GM19395 (cell line): ENCODE data around the gene IZUMO4.

Source experiments
- ATAC-seq: cut with Tn5 transposase; IDR thresholded peaks from one replicate; pipeline ENCODE4 v1.9.1; 2021; ENCODE audit warnings: mild to moderate bottlenecking, moderate library complexity; ENCODE audit not compliant: unreplicated experiment

The IZUMO4 gene, protein sequence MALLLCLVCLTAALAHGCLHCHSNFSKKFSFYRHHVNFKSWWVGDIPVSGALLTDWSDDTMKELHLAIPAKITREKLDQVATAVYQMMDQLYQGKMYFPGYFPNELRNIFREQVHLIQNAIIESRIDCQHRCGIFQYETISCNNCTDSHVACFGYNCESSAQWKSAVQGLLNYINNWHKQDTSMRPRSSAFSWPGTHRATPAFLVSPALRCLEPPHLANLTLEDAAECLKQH

DNA sequence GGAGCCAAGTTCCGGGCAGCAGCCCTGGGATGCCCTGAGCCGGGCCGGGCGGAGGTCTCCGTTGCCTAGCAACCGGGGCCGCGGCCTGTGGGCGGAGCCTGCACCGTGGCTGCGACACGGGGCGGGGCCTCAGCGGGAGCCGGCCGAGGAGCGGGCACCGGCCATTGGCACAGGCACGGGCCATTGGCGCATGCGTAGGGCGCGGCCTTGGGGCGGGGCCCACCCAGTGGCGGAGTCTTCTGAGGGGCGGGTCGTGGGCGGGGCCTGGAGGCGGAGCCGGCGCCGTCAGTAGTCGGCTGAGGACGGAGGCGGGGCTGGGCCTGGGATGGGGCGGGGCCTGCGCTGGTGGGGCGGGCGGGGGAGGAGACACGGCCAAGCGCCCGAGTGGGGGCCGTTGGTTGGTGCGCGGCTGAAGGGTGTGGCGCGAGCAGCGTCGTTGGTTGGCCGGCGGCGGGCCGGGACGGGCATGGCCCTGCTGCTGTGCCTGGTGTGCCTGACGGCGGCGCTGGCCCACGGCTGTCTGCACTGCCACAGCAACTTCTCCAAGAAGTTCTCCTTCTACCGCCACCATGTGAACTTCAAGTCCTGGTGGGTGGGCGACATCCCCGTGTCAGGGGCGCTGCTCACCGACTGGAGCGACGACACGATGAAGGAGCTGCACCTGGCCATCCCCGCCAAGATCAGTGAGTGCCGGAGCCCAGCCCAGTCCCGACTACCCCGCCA lies at the start of gene IZUMO4:
TSS of gene IZUMO4 (plus strand) at position 436 of the 723 bp plus-strand sequence. CDS start at position 467, 31 bp downstream.
- peak; percentile 60 for ATAC-seq

DNA sequence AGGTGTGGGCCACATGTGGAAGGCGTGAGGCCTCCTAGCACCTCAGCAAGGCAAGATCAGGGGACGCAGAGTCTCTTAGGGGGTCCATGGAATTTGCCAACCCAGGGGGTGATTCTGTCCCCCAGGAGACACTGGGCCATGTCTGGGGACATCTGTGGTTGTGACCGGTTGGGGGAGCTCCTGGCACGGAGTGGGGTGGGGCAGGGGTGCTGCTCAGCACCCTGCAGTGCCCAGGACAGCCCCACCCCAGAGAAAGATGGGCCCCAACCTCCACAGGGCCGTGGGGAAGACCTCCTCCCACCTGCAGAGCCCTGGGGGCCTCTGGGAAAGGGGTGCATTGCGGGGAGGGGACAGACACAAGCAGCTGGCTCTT lies 49.7 kb upstream of the IZUMO4 start:
- no peak for ATAC-seq

DNA sequence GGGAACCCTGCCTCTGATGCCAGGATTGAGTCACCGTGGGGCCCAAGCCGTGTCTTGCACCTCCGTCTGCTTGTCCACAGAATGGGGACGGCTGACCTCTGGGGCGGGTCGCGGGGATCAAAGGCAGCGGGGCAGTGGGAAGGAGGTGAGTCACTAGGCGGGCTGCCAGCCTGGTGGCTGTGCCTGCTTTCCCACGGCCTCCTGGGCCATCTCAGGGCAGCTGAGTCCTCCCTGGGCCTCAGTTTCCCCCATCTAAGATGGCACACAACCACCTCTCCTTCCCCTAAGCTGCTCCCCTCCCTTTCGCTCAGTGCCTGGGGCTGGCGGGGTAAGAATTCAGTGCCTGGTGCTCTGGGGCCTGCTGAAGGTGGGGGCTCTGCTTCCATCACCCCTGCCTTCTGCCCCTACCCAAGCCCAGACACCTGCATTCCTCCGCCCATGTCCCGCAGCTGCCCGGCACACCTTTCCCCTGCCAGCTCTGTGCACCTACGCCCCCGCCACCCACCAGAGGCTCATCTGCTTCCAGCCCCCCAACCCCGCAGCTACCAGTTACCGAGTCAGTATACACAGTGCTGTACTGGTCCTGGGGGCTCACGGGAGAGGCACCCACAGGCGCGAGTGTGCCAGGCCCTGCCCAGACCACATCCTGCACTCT lies 49.1 kb upstream of the IZUMO4 start:
- no peak for ATAC-seq

DNA sequence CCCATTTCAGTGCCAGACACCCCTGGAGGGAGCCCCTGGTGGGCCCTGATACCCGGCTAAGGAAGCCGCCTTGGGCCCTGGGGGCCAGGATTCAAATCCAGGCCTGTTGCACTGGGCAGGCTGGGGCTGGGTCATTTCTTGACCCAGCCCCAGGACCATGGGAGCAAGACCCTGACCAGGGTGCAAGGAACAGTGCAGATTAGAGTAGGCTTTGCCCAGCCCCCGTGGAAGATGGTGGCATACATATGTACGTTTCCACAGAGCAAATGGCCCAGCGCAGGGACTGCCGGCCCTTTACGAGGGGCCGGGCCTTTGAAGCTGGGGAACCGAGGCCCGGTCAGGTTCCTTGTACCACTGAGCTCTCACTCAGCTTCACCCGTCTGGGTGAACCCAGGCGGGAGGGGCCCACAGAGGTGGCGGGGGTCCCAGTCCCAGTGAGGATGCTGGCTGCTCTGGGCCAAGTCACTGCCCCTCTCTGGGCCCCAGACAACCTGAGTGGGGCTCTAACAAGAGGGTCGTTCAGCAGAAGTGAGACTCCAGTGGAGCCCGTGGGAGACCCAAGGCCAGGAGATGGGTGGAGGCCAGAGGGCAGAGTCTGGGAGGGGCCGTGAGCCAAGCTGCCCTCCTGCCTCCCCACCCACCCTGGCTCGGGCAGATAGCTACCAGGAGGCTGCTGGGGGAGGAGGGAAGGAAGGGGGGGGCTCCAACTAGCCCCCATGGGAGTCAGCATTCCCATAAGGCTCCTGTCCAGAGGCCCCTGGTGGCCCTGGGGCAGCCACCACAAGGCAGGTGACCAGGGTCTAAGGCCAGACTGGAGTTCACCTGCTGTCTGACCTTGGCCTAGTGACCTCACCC lies 48.4 kb upstream of the IZUMO4 start:
- no peak for ATAC-seq

DNA sequence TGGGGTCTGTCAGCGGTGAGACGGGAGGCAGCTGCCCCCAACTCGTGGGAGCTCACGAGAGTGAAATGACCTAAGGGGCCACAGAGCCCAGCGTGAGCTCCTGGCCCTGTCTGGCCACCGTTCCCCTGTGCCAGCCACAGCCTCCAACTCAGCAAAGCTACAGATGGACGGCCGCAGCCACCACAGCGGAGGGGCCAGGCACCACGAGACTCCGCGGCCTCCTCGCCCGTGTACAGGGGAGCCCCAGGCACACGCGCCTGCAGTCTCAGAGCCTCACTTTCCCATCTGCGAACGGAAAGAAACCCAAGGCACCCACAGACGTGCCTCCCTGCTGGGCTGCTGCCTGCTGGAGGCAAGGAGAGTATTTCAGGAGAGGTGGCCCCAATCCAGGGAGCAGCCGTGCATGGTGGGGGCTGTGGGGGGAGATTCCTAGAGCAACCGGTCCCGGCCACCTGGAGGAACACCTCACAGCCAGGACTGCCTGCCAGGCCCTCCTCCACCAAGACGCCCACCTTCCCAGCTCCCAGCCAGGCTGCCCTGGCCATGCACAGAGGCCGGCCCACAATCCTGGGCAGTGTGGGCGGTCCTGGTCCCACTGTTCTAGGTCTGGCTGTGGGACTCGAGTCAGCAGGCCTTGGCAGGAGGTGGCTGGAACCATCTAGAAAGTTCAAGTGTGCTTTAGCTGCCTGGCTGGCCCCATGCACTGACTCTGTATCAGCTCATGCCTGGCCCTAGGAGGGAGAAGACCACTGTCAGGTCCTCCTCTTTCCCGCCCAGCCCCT lies 47.6 kb upstream of the IZUMO4 start:
- no peak for ATAC-seq

DNA sequence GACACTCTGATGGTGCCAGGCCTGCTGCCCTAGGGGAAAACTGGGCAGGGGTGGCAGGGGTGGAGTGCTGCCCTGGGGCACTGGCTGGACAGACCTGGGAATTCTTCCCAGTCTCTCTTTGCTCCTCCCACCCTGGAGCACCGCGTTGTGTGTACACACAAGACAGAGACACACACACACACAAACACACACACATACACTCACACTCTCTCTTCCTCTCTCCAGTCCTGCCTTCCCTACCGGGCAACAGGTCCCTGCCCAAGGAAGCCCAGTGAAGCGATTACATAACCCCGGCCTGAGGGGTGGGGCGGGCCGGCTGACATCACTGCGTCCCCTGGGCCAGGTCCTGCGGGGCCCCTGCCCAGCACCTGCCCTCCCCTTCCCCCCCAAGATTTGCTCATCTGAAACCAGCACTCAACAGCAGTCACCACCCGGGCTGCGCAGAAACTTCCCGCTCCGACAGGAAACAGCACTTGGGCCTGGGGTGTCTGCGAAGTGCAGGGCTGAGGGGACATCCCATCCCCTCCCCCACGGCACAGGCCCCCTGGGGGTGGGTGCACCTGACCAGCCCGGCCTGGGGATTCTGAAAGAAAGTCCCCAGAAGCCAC lies 46.9 kb upstream of the IZUMO4 start:
- no peak for ATAC-seq

DNA sequence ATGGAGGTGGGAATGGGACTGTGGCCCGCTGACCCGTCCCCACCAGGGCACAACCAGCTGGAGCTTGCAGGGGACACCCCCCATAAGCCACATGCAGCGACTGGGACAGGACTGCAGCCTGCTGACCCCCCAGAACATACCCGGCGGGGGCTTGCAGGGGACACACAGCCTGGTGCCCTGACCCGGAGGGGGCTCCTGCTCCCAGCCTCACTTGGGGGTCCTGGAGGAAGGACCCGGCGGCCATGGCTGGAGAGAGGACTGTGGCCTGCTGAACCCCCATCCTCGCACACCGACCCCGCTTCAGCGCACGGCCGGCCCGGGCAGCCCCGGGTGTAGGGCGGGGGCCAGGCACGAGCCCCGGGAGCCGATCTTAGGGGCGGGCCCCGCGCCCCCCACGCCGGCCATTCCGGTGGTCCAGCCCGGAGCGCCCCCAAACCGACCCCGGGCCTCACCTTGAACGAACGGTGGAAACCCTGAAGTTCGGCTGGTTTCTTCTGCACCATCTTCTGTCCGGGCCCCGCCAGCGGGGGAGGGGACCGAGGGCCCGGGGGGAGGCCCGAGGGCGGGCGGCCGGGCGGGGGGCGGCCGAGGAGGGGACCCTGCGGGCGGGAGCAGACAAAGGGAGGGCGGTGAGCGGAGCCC lies 46.2 kb upstream of the IZUMO4 start:
- ATAC-seq: peak; percentile 1

DNA sequence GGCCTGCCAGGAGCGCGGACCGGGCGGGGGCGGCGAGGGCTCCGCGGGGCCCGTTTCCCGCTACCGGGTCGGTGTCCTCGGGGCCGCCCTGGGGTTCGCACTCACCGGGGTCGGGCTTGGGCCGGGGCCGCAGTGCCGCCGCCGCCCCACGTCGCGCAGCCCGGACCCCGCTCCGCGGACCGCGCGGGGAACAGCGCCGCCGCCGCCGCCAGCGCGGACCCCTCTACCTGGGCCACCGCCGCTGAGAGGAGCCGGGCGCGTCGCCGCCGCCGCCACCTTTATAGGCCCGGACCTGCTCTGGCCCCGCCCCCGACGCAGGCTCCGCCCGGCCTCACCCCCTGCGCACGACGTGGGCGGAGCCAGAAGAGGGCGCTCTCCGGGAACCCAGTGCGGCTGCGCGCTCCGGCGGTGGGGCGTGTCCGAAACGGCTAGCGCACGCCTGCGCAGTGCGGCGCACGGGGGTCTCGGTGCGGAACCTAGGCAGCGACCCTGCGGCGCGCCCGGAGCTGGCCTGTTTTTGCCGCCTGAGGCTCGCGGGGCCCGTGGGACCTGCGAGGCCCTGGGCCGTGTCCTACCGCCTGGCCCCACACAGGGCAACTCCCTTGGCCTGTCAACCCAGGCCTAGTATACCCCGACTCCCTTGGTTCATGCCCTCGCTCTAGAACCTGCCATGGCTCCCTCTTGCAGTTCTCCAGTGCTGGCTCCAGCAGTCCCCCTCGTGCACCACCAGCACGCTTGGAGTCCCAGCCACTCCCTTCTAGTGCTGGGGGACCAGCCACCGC lies 45.5 kb upstream of the IZUMO4 start, which contains the start of gene MKNK2:
TSS of gene MKNK2 (minus strand) at position 254 of the 782 bp plus-strand sequence. CDS start 393 bp downstream, outside the sequence.
- ATAC-seq: peak; percentile 47

DNA sequence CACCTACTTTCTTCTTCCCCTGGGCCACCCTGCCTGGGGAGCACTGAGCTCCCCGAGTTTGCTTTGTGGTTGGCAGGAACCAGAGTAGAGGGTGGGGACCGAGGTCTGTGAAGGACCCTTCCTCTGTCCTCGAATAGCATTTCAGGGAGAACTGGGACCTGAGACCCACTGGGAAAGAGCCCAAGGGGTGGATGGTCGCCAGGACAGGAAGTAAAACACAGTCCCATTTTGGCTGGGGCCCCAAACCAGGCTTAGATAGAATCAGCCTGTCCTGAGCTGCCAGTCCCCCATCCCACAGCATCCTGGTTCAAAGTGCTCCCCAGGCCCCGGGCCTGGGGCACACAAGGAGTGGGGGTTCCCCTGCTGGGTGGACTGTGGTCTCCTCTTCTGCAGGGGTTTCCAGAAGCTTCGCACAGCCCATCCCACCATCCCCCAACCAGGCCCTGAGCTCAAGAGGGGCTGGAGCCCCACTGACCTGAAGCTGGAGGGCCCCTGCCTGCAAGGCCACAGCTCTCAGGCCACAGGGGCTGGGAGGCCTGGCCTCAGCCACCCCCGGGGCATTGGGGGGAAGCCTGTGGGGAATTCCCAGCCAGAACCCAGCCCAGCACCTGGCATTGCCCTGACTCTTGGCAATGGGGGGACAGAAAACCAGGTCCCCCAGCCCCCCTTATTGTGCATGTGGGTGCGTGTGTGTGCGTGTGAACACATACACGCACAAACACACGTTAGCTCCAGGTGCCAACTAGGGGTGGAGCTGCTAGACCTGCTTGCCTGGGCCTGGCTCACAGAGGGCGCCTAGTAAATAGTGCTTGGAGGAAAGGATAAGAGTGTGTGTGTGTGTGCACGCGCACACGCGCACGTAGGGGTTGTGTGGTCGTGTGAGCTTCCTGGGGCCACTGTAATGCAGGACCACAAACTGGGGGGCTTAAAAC lies 44.7 kb upstream of the IZUMO4 start:
- no peak for ATAC-seq

DNA sequence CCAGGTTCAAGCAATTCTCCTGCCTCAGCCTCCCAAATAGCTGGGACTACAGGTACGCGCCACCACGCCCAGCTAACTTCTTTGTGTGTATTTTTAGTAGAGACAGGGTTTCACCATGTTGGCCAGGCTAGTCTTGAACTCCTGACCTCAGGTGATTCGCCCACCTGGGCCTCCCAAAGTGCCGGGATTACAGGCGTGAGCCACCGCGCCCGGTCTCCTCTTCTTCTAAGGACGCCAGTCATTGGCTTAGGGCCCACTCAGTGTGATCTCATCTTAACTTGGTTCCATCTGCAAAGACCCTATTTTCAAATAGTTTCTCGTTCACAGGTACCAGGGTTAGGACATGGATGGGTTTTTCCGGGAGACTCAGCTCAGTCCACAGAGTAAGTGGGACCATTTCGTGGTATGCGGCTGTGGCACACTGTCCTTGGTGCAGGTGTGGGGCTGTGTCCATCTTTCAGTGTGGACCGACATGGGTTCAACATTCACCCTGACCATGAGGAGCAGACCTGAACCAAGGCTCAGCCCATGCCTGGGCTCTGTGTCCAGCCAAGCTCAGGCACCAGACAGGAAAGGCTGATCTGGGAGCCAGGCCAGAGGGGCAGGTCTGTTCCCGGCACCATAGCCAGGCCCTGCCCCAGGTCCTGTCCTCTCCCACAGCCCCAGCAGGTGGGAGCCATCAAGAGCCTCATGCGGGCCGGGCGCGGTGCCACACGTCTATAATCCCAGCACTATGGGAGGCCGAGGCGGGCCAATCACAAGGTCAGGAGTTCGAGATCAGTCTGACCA lies 42.9 kb upstream of the IZUMO4 start:
- no peak for ATAC-seq

DNA sequence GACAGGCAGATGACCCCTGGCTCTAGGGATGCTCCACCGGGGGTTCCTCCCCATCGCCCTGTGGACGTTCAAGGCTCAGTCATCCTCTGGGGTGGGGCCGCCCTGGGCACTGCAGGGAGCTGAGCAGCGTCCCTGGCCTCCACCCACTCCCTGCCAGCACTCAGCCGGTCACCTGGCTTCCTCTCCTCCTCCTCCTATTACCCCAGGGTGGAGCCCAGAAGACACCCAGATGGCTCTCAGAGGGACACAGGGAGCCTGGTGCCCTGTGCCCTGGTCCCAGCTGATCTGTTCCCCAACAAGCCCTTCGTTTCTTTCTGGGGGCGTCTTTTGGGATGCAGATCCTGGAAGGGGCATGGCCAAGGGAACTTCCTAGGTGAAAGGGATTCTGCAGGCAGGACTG lies 42.0 kb upstream of the IZUMO4 start:
- no peak for ATAC-seq

DNA sequence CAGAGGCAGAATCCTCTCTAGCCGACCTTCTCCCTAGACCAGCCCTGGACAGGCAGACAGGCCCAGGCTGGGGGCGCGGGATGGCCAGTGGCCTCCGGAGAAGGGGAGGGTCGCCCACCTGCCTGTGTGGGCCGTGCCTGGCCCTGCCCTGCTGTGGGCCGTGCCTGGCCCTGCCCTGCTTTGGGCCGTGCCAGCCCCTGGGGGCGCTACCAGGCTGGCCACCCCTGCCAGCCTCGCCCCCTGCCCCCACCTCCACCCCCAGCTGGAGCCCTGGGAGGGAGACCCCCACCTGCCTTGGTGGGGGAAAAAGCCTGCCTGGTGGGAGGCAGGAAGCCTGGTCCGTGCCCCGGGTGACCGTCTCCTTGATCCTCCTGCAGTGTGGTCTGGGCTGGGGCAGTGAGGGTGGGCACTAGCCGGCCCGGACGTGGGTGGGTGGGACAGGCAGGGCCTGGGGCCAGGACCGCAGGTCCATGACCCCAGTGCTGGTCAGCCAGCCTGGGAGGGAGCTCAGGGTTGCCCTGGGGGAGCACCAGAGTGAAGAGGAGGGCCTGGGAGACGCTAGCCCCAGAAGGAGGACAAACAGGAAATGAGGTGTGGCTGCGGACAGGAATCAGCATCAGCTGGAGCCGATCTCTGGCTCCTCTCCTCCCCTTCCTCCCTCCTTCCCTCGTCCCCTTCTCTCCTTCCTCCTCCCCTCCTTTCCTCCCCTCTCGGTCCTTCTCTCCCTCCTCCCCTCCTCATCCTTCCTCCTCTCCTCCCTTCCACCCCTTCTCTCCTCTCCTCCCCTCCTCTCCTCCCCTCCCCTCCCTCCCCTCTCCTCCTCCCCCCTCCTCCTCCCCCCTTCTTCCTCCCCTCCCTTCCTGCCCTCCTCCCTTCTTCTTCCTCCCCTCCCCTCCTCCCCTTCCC lies 40.5 kb upstream of the IZUMO4 start:
- no peak for ATAC-seq

DNA sequence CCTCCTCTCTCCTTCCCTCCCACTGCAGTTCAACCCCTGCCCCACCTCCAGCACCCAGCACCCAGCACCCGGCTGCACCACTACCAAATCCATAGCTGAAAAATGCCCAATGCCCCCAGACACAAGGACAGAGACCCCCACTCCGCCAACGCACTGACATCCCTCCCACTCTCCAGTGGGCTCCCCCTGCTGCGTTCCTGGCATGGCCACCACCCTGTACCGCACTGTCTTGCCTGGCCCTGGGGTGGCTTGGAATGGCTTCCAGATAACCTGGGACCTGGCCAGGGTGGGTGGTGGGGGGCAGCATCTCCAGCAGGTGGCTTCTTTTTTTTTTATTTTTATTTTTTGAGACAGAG lies 39.9 kb upstream of the IZUMO4 start:
- ATAC-seq: no peak

DNA sequence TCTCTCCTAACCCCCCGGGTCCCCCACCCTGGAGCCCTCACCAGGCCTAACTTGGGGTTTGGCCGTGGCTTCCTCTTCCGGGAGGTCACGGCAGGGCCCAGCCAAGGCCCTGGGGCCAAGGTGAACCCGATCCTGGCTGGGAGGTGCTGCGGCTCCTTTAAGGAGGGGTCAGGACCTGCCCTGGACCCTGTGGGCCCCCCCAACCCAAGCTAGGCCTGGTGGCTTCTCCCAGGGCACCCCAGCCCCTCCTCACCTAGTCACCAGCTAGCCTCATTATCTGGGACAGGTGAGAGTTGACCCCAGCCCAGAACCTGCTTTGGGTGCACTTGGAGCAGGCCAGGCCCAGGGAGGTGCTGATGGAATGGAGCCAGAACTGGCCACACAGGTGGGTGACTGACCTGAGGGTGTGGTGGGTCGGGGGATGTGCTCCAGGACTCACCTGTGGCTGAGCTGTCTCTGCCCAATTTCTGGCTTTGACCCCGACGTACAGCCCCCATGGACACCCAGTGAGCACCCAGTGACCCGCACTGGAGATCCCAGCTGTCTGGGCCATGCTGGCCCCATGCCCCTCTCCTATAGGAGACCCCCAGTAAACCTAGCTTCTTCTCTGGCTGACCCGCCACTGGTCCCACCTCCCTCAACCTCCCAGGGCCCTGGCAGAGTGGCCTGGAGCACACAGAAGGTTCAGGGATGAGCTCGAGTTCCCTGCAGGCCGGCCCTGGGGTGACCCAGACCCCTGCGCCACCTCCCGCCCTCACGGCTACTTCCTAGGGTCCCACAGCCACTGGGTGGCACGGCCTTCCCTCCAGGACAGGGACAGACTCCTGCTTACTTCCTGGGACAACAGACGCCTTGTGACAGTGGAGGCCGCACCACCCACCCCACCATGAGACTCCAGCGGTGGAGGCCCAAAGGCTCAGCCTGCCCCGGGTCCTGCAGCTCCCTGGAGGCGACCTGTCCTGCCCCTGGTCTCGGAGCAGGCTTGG lies 38.9 kb upstream of the IZUMO4 start:
- ATAC-seq: no peak
